ENCODE measurements around the gene PRR23E. TPM values are rescaled to one million over a fixed set of nuclear protein-coding genes. Genes with fewer than 3 reads are reported as not detected.

Gene PRR23E
- total and polyA plus RNA-seq, 4 donors, result not detected

DNA sequence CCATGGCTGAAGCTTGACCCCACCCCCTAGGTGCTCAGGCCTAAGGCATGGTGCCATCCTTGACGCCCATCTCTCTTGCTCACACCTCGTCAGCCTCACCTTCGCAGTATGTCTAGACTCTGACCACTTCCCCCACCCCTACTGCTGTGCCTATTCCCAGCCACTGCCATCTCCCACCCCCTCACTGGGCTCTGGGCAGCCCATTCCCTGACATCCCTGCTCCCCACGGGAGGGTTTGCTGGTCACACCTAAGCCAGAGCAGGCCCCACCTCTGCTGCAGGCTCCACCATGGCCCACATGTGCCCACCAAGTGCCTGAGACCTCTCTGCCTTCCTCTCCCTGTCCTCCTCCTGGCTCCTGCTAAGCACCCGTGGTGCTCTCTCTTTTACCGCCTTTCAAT, 47.7 kb upstream of the PRR23E start:
- peaks cover 0 to 8% (median 3%) of the 10 kb centered on the region in 5 donors for H3K4me1 ChIP-seq (ENCODE audit: control insufficient read depth in 5 of 5, insufficient read depth in 5 of 5, low read length in 5 of 5)
- 89 to 93% methylated on average over 6 of the region's 6 CpGs for WGBS, 2 donors
- H3K9me3 ChIP-seq (ENCODE audit: control insufficient read depth in 4 of 4, insufficient read depth in 3 of 4, low read length in 3 of 4), result peaks cover 0 to 1% (median 0%) of the 10 kb centered on the region in 4 donors
- H3K27me3 ChIP-seq (ENCODE audit: control insufficient read depth in 3 of 3, insufficient read depth in 3 of 3, low read length in 2 of 3), result peaks cover 0 to 3% (median 0%) of the 10 kb centered on the region in 3 donors
- H3K27ac ChIP-seq (ENCODE audit: low read depth in 1 of 2, low read length in 1 of 2), result no peak overlapping the region
- no peak for ATAC-seq (ENCODE audit: insufficient read depth, low FRiP score)
- no peak for DNase-seq
- no peaks in the 10 kb centered on the region for H3K36me3 ChIP-seq (ENCODE audit: control insufficient read depth in 4 of 4, insufficient read depth in 4 of 4, low read length in 4 of 4)
- TF ChIP-seq, protein P1, sequence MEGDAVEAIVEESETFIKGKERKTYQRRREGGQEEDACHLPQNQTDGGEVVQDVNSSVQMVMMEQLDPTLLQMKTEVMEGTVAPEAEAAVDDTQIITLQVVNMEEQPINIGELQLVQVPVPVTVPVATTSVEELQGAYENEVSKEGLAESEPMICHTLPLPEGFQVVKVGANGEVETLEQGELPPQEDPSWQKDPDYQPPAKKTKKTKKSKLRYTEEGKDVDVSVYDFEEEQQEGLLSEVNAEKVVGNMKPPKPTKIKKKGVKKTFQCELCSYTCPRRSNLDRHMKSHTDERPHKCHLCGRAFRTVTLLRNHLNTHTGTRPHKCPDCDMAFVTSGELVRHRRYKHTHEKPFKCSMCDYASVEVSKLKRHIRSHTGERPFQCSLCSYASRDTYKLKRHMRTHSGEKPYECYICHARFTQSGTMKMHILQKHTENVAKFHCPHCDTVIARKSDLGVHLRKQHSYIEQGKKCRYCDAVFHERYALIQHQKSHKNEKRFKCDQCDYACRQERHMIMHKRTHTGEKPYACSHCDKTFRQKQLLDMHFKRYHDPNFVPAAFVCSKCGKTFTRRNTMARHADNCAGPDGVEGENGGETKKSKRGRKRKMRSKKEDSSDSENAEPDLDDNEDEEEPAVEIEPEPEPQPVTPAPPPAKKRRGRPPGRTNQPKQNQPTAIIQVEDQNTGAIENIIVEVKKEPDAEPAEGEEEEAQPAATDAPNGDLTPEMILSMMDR (IDR thresholded peaks at IDR 0.05; ENCODE audit: control extremely low read depth, extremely low read depth), result no peak
- no peak overlapping the region for H3K4me3 ChIP-seq
- H3K9ac ChIP-seq (ENCODE audit: insufficient read depth in 1 of 2, low read length in 2 of 2), result no peak overlapping the region

DNA sequence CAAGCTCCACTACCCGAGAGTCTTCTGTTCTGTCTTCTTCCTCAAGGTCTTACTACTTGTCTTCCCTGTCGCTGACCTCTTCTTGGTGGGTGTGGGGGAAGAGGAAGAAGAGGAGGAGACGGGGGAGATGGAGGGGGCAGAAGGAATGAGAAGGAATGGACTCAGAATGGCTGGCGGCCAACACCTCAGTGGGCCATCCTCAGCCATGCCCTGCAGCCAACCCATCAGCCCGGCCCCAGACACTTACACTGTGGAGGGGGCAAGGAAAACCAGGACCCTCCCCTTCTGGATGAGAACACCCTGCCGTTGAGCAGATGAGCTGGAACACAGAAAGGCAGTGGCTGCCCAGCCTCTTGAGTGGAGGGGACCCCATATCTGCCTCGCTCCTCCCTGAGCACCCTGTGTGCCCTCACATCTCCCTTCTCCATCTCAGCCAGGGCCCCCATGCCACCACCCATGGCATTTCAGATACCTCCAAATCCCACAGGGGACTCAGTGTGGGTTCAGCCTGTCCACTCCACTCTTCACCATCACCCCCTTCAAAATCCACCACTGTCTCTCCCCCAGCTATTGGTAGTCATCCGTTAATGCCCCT, 45.5 kb upstream of the PRR23E start:
- ATAC-seq (ENCODE audit: insufficient read depth, low FRiP score), result no peak
- H3K4me3 ChIP-seq, result no peak overlapping the region
- peaks cover 0 to 1% (median 0%) of the 10 kb centered on the region in 4 donors for H3K9me3 ChIP-seq (ENCODE audit: control insufficient read depth in 4 of 4, insufficient read depth in 3 of 4, low read length in 3 of 4)
- H3K9ac ChIP-seq (ENCODE audit: insufficient read depth in 1 of 2, low read length in 2 of 2), result no peak overlapping the region
- H3K27me3 ChIP-seq (ENCODE audit: control insufficient read depth in 3 of 3, insufficient read depth in 3 of 3, low read length in 2 of 3), result peaks cover 0 to 3% (median 0%) of the 10 kb centered on the region in 3 donors
- TF ChIP-seq, protein P1 (IDR thresholded peaks at IDR 0.05; ENCODE audit: control extremely low read depth, extremely low read depth), result no peak
- WGBS, 2 donors, result 83 to 85% methylated on average over 8 of the region's 8 CpGs
- H3K4me1 ChIP-seq (ENCODE audit: control insufficient read depth in 5 of 5, insufficient read depth in 5 of 5, low read length in 5 of 5), result peaks cover 0 to 1% (median 0%) of the 10 kb centered on the region in 5 donors
- H3K27ac ChIP-seq (ENCODE audit: low read depth in 1 of 2, low read length in 1 of 2), result no peak overlapping the region
- no peak for DNase-seq
- H3K36me3 ChIP-seq (ENCODE audit: control insufficient read depth in 4 of 4, insufficient read depth in 4 of 4, low read length in 4 of 4), result no peaks in the 10 kb centered on the region

DNA sequence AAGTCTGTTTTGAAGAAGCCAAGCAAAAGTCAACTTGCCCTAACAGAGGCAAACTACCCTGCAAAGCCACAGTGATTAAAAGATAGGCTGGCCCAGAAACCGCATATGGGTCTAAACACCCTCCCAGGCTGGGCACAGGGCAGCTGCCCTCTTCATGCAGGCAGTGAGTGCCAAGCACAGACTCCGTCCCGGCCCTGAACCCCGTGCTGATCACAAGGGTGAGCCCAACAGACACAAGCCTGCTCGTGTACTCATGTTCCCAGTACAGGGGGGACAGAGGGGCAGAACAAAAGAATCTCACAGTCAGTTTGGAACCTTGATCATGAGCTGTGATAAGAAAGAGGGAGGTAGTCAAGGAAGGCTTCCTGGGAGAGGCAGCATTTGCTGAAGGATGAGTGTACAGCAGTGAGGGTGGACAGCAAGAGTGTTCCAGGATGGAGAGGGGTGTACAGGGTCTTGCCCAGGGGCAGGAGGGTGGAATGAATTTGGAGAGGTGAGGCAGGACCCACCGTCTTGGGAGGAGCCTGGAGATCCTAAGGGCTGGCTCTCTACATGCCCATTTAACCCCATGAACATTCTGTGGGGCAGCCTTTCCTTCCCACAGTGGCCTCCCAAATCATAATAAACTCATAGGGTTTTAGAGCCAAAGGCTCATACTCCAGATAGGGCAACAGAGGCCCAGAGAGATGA, 43.2 kb upstream of the PRR23E start:
- H3K4me1 ChIP-seq (ENCODE audit: control insufficient read depth in 5 of 5, insufficient read depth in 5 of 5, low read length in 5 of 5), result no peaks in the 10 kb centered on the region
- H3K36me3 ChIP-seq (ENCODE audit: control insufficient read depth in 4 of 4, insufficient read depth in 4 of 4, low read length in 4 of 4), result no peaks in the 10 kb centered on the region
- peaks cover 0 to 3% (median 0%) of the 10 kb centered on the region in 3 donors for H3K27me3 ChIP-seq (ENCODE audit: control insufficient read depth in 3 of 3, insufficient read depth in 3 of 3, low read length in 2 of 3)
- no peak overlapping the region for H3K27ac ChIP-seq (ENCODE audit: low read depth in 1 of 2, low read length in 1 of 2)
- no peak overlapping the region for H3K9ac ChIP-seq (ENCODE audit: insufficient read depth in 1 of 2, low read length in 2 of 2)
- 78 to 82% methylated on average over 6 of the region's 6 CpGs for WGBS, 2 donors
- H3K4me3 ChIP-seq, result no peak overlapping the region
- H3K9me3 ChIP-seq (ENCODE audit: control insufficient read depth in 4 of 4, insufficient read depth in 3 of 4, low read length in 3 of 4), result no peaks in the 10 kb centered on the region
- DNase-seq, result no peak
- ATAC-seq (ENCODE audit: insufficient read depth, low FRiP score), result no peak
- TF ChIP-seq, protein P1 (IDR thresholded peaks at IDR 0.05; ENCODE audit: control extremely low read depth, extremely low read depth), result no peak
